ENCODE measurements around the gene MAD2L2. TPM values are rescaled to one million over a fixed set of nuclear protein-coding genes. Genes with fewer than 3 reads are reported as not detected.

The MAD2L2 gene
- total RNA-seq, 4 donors from 2014 or later = 22.7 to 40.0 (median 32.5) TPM

GRCh38 chr1:11658542-11658941, 22.4 kb downstream of the MAD2L2 start:
- intact Hi-C loops (cut with DNase I; ENCODE audit: low total_unique reads) = no loop called here
- TF ChIP-seq CTCF (IDR thresholded peaks at IDR 0.05) = no peak
- TF ChIP-seq POLR2A (IDR thresholded peaks at IDR 0.05) = no peak
- no peak overlapping the region for H3K4me3 ChIP-seq (ENCODE audit: low read depth, poor library complexity, severe bottlenecking)
- no peak for DNase-seq (ENCODE audit: low spot score in 2 of 2)
- 89 to 90% methylated on average over 21 to 23 of the region's 23 CpGs for WGBS, 2 donors

- intact Hi-C loops (cut with DNase I; ENCODE audit: low total_unique reads) = no loop called here
- TF ChIP-seq POLR2A (IDR thresholded peaks at IDR 0.05) (no peak), CTCF (IDR thresholded peaks at IDR 0.05) (no peak)
- WGBS, 2 donors = 81 to 83% methylated on average over 6 of the region's 6 CpGs
- DNase-seq (ENCODE audit: low spot score in 2 of 2) = no peak
- H3K4me3 ChIP-seq (ENCODE audit: low read depth, poor library complexity, severe bottlenecking) = no peak overlapping the region
Observed at GRCh38 chr1:11657654-11658053, 23.3 kb downstream of the MAD2L2 start.

GRCh38 chr1:11654939-11655808, 25.8 kb downstream of the MAD2L2 start:
- no peak for DNase-seq (ENCODE audit: low spot score in 2 of 2)
- peak overlapping the region; percentile 45 for H3K4me3 ChIP-seq (ENCODE audit: low read depth, poor library complexity, severe bottlenecking)
- 14 to 29% methylated on average over 17 to 26 of the region's 45 CpGs for WGBS, 2 donors
- TF ChIP-seq POLR2A (IDR thresholded peaks at IDR 0.05) (no peak), CTCF (IDR thresholded peaks at IDR 0.05) (no peak)
- intact Hi-C loops (cut with DNase I; ENCODE audit: low total_unique reads) = loop anchor here (1.0 kb wide), 1 partner anchor 133 kb away; no protein-coding TSS in a partner anchor

GRCh38 chr1:11654137-11654938, 26.6 kb downstream of the MAD2L2 start, which contains the start of the genes FBXO2 and FBXO44:
Gene FBXO2 (minus strand): TSS chr1:11654429. CDS start chr1:11654340, 89 bp downstream.
Gene FBXO44 (plus strand): TSS chr1:11654877. CDS start chr1:11655836, 959 bp downstream.
- H3K4me3 ChIP-seq (ENCODE audit: low read depth, poor library complexity, severe bottlenecking) = peak within 1 kb of the TSS; percentile 45
- TF ChIP-seq POLR2A (IDR thresholded peaks at IDR 0.05) (no peak), CTCF (IDR thresholded peaks at IDR 0.05) (no peak)
- intact Hi-C loops (cut with DNase I; ENCODE audit: low total_unique reads) = no loop called here
- 2 to 3% methylated on average over 15 to 30 of the region's 94 CpGs for WGBS, 2 donors
- DNase-seq (ENCODE audit: low spot score in 2 of 2) = no peak

- WGBS, 2 donors = 25 to 65% methylated on average over 4 to 7 of the region's 7 CpGs
- H3K4me3 ChIP-seq (ENCODE audit: low read depth, poor library complexity, severe bottlenecking) = peak overlapping the region; percentile 38
- intact Hi-C loops (cut with DNase I; ENCODE audit: low total_unique reads) = no loop called here
- TF ChIP-seq CTCF (IDR thresholded peaks at IDR 0.05) (no peak), POLR2A (IDR thresholded peaks at IDR 0.05) (no peak)
- no peak for DNase-seq (ENCODE audit: low spot score in 2 of 2)
Observed at GRCh38 chr1:11653861-11654136, 27.1 kb downstream of the MAD2L2 start.
